HEK293 (cell line): Measurements from ENCODE around the gene PLXNA2.
A peak's percentile ranks its signal among the peaks of the same experiment; 100 is the strongest.

ENCODE experiments used
- CTCF ChIA-PET: fragments of 350-600 bp; formaldehyde crosslinking; extraction: SDS; loops from one replicate; lab custom pipeline; 2021; ENCODE audit warnings: antibody characterized with exemption; lab: Yijun Ruan, JAX
- POLR2A ChIA-PET: fragments of 300-600 bp; formaldehyde crosslinking; extraction: SDS; loops from one replicate; lab custom pipeline; 2020; ENCODE audit warnings: antibody characterized with exemption, inconsistent platforms; lab: Yijun Ruan, JAX
- H3K27ac ChIP-seq: fragments of 200-500 bp; sonication (Bioruptor generic); 2 replicates; pipeline ENCODE4 v1.5.1; 2014; ENCODE audit warnings: low read depth, low read length, control low read depth, inconsistent platforms; ENCODE audit errors: extremely low read depth
- H3K36me3 ChIP-seq, 2 experiments: fragments of 200-500 bp in 1 of 2; sonication (Bioruptor generic) in 1 of 2; 1 replicate in 1 of 2; 2 replicates in 1 of 2; pipeline ENCODE4 v1.5.1; 2014 to 2017; ENCODE audit warnings: inconsistent platforms in 2 of 2, low read length in 2 of 2; ENCODE audit not compliant: control insufficient read depth in 2 of 2, insufficient read depth in 1 of 2
- H3K4me1 ChIP-seq: fragments of 200-500 bp; sonication (Bioruptor generic); 2 replicates; pipeline ENCODE4 v1.5.1; 2014; ENCODE audit warnings: mild to moderate bottlenecking, low read length, inconsistent platforms; ENCODE audit not compliant: control insufficient read depth, insufficient read depth
- H3K4me3 ChIP-seq: 2 replicates; pipeline ENCODE4 v1.5.1; 2011; ENCODE audit warnings: low read depth, mild to moderate bottlenecking, control low read depth, low read length, moderate library complexity
- H3K9me3 ChIP-seq: fragments of 200-500 bp; sonication (Bioruptor generic); 2 replicates; pipeline ENCODE4 v1.5.1; 2014; ENCODE audit warnings: low read depth, low read length, inconsistent platforms; ENCODE audit not compliant: control insufficient read depth, insufficient read depth
- KLF1 ChIP-seq: fragments of 450-650 bp; formaldehyde crosslinking; IDR thresholded peaks from 2 replicates; pipeline ENCODE4 v1.5.1; 2016; ENCODE audit warnings: missing biosample characterization, missing genetic modification characterization
- KLF10 ChIP-seq: fragments of 450-650 bp; IDR thresholded peaks from 2 replicates; pipeline ENCODE4 v1.5.1; 2018; ENCODE audit warnings: missing biosample characterization, mild to moderate bottlenecking, missing genetic modification characterization
- KLF16 ChIP-seq: fragments of 450-650 bp; formaldehyde crosslinking; IDR thresholded peaks from 2 replicates; pipeline ENCODE4 v1.5.1; 2017; ENCODE audit warnings: missing biosample characterization, missing genetic modification characterization
- KLF17 ChIP-seq: fragments of 450-650 bp; formaldehyde crosslinking; IDR thresholded peaks from 2 replicates; pipeline ENCODE4 v1.5.1; 2016; ENCODE audit warnings: missing biosample characterization, missing genetic modification characterization
- MZF1 ChIP-seq: fragments of 450-650 bp; formaldehyde crosslinking; IDR thresholded peaks from 2 replicates; pipeline ENCODE4 v1.5.1; 2017; ENCODE audit warnings: missing biosample characterization, missing genetic modification characterization, borderline replicate concordance
- REPIN1 ChIP-seq: fragments of 450-650 bp; formaldehyde crosslinking; IDR thresholded peaks from 2 replicates; pipeline ENCODE4 v1.5.1; 2017; ENCODE audit warnings: missing biosample characterization, missing genetic modification characterization, low read depth
- TCF7L2 ChIP-seq: IDR thresholded peaks from 2 replicates; pipeline ENCODE4 v1.6.1; 2011; ENCODE audit warnings: low read depth, mild to moderate bottlenecking, inconsistent platforms, low read length, moderate library complexity, borderline replicate concordance
- ZBTB1 ChIP-seq: fragments of 450-650 bp; formaldehyde crosslinking; IDR thresholded peaks from 2 replicates; pipeline ENCODE4 v1.5.1; 2016; ENCODE audit warnings: missing biosample characterization, missing genetic modification characterization
- ZBTB26 ChIP-seq: fragments of 450-650 bp; formaldehyde crosslinking; optimal IDR thresholded peaks from 2 replicates; pipeline ENCODE3; 2016; ENCODE audit warnings: missing biosample characterization, mild to moderate bottlenecking, missing genetic modification characterization
- ZBTB8A ChIP-seq: fragments of 450-650 bp; formaldehyde crosslinking; IDR thresholded peaks from 2 replicates; pipeline ENCODE4 v1.5.1; 2016; ENCODE audit warnings: missing biosample characterization, missing genetic modification characterization
- ZIC2 ChIP-seq: fragments of 450-650 bp; formaldehyde crosslinking; IDR thresholded peaks from 2 replicates; pipeline ENCODE4 v1.5.1; 2016; ENCODE audit warnings: missing biosample characterization, missing genetic modification characterization
- ZNF274 ChIP-seq, 2 experiments: fragments of 200-500 bp in 1 of 2; fragments of 450-650 bp in 1 of 2; sonication (Bioruptor generic) in 1 of 2; formaldehyde crosslinking in 1 of 2; IDR thresholded peaks; 2 replicates each; pipeline versions ENCODE4 v1.5.1 to v1.6.1; 2014 to 2016; ENCODE audit warnings: borderline replicate concordance in 1 of 2, inconsistent platforms in 1 of 2, low read length in 1 of 2, missing biosample characterization in 1 of 2, missing genetic modification characterization in 1 of 2
- ZNF324 ChIP-seq: fragments of 450-650 bp; formaldehyde crosslinking; IDR thresholded peaks from 2 replicates; pipeline ENCODE4 v1.5.1; 2016; ENCODE audit warnings: missing biosample characterization, missing genetic modification characterization
- ZNF423 ChIP-seq: fragments of 450-650 bp; formaldehyde crosslinking; IDR thresholded peaks from 2 replicates; pipeline ENCODE4 v1.5.1; 2016; ENCODE audit warnings: missing biosample characterization, missing genetic modification characterization
- ZNF555 ChIP-seq: fragments of 450-650 bp; formaldehyde crosslinking; conservative IDR thresholded peaks from 2 replicates; pipeline ENCODE4 v1.5.1; 2017; ENCODE audit warnings: missing biosample characterization, mild to moderate bottlenecking, missing genetic modification characterization, inconsistent platforms
- ZNF561 ChIP-seq: fragments of 450-650 bp; IDR thresholded peaks from 2 replicates; pipeline ENCODE4 v1.5.1; 2018; ENCODE audit warnings: missing biosample characterization, missing genetic modification characterization, borderline replicate concordance
- ZNF596 ChIP-seq: fragments of 450-650 bp; IDR thresholded peaks from 2 replicates; pipeline ENCODE4 v1.5.0; 2018; ENCODE audit warnings: missing biosample characterization, mild to moderate bottlenecking, missing genetic modification characterization, moderate library complexity
- ZXDB ChIP-seq: fragments of 450-650 bp; formaldehyde crosslinking; IDR thresholded peaks from 2 replicates; pipeline ENCODE4 v1.5.1; 2016; ENCODE audit warnings: missing biosample characterization, missing genetic modification characterization
- TF ChIP-seq, protein P1 (sequence below): fragments of 450-650 bp; formaldehyde crosslinking; IDR thresholded peaks from 2 replicates; pipeline ENCODE4 v1.5.1; 2016; ENCODE audit warnings: missing biosample characterization, missing genetic modification characterization
- TF ChIP-seq, protein P2 (sequence below): fragments of 450-650 bp; formaldehyde crosslinking; IDR thresholded peaks from 2 replicates; pipeline ENCODE4 v1.5.1; 2016; ENCODE audit warnings: missing biosample characterization, missing genetic modification characterization
- TF ChIP-seq, protein P3 (sequence below): fragments of 450-650 bp; formaldehyde crosslinking; IDR thresholded peaks from 2 replicates; pipeline ENCODE4 v1.5.0; 2017; ENCODE audit warnings: missing biosample characterization, missing genetic modification characterization, borderline replicate concordance
- TF ChIP-seq, protein P4 (sequence below): fragments of 450-650 bp; IDR thresholded peaks from 2 replicates; pipeline ENCODE4 v1.5.1; 2018; ENCODE audit warnings: missing biosample characterization, missing genetic modification characterization

Gene PLXNA2

GRCh38 chr1:208060215-208060869, 183.8 kb downstream of the PLXNA2 start:
- TF ChIP-seq KLF10 (tag by site-specific recombination) (no peak), KLF17 (peak; percentile 81)
- TF ChIP-seq, all 188 proteins: peak for 1
- Histone ChIP-seq H3K4me1 (no peaks in the 10 kb centered on the region), H3K9me3 (no peaks in the 10 kb centered on the region), H3K4me3 (no peak overlapping the region), H3K27ac (no peak overlapping the region), H3K36me3 (no peaks in the 10 kb centered on the region)
- POLR2A ChIA-PET, result no interaction called here
- CTCF ChIA-PET, result interaction anchor here (0.5 to 1.8 kb wide), 3 partner anchors 39 to 1749 kb away, joined by 4 to 6 read pairs (median 4); no protein-coding TSS in a partner anchor

- no peak overlapping the region for H3K27ac ChIP-seq
- ChIA-PET CTCF (interaction anchor here (0.5 to 0.7 kb wide), 3 partner anchors 1494 to 1970 kb away, joined by 3 to 4 read pairs (median 4); no protein-coding TSS in a partner anchor), POLR2A (no interaction called here)
- H3K9me3 ChIP-seq, result no peaks in the 10 kb centered on the region
- no peaks in the 10 kb centered on the region for H3K4me1 ChIP-seq
- H3K36me3 ChIP-seq, result no peaks in the 10 kb centered on the region
- no peak overlapping the region for H3K4me3 ChIP-seq
- no peak for TF ChIP-seq ZNF596 (tag by site-specific recombination)
- TF ChIP-seq ZBTB8A (tag by site-specific recombination), result no peak
- TF ChIP-seq ZIC2 (tag by site-specific recombination), result peak; percentile 41; the same call in 1 of the 2 replicates
- TF ChIP-seq ZNF561, result 0 out of 2 replicates have a peak, but pooled peaks have one; percentile 39
- TF ChIP-seq, protein P1, sequence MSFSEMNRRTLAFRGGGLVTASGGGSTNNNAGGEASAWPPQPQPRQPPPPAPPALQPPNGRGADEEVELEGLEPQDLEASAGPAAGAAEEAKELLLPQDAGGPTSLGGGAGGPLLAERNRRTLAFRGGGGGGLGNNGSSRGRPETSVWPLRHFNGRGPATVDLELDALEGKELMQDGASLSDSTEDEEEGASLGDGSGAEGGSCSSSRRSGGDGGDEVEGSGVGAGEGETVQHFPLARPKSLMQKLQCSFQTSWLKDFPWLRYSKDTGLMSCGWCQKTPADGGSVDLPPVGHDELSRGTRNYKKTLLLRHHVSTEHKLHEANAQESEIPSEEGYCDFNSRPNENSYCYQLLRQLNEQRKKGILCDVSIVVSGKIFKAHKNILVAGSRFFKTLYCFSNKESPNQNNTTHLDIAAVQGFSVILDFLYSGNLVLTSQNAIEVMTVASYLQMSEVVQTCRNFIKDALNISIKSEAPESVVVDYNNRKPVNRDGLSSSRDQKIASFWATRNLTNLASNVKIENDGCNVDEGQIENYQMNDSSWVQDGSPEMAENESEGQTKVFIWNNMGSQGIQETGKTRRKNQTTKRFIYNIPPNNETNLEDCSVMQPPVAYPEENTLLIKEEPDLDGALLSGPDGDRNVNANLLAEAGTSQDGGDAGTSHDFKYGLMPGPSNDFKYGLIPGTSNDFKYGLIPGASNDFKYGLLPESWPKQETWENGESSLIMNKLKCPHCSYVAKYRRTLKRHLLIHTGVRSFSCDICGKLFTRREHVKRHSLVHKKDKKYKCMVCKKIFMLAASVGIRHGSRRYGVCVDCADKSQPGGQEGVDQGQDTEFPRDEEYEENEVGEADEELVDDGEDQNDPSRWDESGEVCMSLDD (tag by site-specific recombination), result no peak
- TF ChIP-seq ZXDB (tag by site-specific recombination), result peak; percentile 60
- 0 out of 2 replicates have a peak, but pooled peaks have one; percentile 41 for TF ChIP-seq ZNF423 (tag by site-specific recombination)
- TF ChIP-seq ZNF555 (tag by site-specific recombination), result no peak
- peak; percentile 78; the same call in 1 of the 2 replicates for TF ChIP-seq TCF7L2
- TF ChIP-seq KLF16 (tag by site-specific recombination), result no peak
- no peak for TF ChIP-seq ZBTB26 (tag by site-specific recombination)
- TF ChIP-seq, protein P2, sequence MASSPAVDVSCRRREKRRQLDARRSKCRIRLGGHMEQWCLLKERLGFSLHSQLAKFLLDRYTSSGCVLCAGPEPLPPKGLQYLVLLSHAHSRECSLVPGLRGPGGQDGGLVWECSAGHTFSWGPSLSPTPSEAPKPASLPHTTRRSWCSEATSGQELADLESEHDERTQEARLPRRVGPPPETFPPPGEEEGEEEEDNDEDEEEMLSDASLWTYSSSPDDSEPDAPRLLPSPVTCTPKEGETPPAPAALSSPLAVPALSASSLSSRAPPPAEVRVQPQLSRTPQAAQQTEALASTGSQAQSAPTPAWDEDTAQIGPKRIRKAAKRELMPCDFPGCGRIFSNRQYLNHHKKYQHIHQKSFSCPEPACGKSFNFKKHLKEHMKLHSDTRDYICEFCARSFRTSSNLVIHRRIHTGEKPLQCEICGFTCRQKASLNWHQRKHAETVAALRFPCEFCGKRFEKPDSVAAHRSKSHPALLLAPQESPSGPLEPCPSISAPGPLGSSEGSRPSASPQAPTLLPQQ (tag by site-specific recombination), result no peak
- TF ChIP-seq, protein P3, sequence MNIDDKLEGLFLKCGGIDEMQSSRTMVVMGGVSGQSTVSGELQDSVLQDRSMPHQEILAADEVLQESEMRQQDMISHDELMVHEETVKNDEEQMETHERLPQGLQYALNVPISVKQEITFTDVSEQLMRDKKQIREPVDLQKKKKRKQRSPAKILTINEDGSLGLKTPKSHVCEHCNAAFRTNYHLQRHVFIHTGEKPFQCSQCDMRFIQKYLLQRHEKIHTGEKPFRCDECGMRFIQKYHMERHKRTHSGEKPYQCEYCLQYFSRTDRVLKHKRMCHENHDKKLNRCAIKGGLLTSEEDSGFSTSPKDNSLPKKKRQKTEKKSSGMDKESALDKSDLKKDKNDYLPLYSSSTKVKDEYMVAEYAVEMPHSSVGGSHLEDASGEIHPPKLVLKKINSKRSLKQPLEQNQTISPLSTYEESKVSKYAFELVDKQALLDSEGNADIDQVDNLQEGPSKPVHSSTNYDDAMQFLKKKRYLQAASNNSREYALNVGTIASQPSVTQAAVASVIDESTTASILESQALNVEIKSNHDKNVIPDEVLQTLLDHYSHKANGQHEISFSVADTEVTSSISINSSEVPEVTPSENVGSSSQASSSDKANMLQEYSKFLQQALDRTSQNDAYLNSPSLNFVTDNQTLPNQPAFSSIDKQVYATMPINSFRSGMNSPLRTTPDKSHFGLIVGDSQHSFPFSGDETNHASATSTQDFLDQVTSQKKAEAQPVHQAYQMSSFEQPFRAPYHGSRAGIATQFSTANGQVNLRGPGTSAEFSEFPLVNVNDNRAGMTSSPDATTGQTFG, result no peak
- TF ChIP-seq ZBTB1 (tag by site-specific recombination), result no peak
- TF ChIP-seq, protein P4, sequence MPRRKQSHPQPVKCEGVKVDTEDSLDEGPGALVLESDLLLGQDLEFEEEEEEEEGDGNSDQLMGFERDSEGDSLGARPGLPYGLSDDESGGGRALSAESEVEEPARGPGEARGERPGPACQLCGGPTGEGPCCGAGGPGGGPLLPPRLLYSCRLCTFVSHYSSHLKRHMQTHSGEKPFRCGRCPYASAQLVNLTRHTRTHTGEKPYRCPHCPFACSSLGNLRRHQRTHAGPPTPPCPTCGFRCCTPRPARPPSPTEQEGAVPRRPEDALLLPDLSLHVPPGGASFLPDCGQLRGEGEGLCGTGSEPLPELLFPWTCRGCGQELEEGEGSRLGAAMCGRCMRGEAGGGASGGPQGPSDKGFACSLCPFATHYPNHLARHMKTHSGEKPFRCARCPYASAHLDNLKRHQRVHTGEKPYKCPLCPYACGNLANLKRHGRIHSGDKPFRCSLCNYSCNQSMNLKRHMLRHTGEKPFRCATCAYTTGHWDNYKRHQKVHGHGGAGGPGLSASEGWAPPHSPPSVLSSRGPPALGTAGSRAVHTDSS (tag by site-specific recombination), result no peak
- no peak for TF ChIP-seq ZNF324 (tag by site-specific recombination)
- TF ChIP-seq REPIN1 (tag by site-specific recombination), result no peak
- TF ChIP-seq KLF1 (tag by site-specific recombination), result no peak
- peak; percentile 60; the same call in 1 of the 2 replicates for TF ChIP-seq MZF1
- no peak for TF ChIP-seq ZNF274 (IDR thresholded peaks at IDR 0.05; ENCODE audit: low read length)
- no peak for TF ChIP-seq ZNF274 (tag by site-specific recombination; IDR thresholded peaks at IDR 0.05; ENCODE audit: borderline replicate concordance)
Observed at GRCh38 chr1:208059409-208060001, 184.7 kb downstream of the PLXNA2 start.
